ENCODE data around the gene GSTO2.

The GSTO2 gene

DNA sequence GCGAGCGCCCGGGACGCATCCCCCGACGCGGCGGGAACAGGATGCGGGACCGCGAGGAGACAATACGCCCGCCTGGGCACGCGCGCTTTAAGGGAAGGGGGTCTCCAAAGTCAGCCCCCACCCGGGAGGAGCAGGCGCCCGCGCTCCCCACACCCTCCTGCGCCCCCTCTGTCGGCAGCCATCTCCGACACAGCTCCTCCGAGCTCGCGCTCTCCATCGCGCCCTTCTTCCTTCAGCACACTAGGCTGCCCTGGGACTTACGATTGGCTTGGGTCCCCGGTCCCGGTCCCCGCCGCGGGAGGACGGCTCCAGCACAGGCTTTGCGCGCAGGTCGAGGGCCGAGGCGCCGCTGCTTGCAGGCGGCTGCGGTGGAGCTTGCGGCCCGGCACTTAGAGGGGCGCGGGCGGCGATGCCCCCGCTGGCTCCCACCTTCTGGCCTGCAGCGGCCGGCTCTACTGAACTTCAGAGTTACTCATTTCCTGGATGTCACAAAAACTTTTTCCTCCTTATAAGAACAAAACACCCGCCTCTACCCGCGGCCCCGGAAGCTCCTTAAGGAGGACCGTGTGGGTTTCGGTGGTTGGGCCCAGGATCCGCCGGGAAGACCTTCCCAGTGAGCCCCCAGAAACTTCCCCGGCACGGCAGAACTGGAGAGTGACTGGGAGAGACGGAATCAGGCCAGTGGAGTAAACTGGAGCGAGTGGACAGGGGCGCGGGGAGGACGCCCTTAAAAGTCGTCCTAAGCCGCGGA is 69.2 kb downstream of the GSTO2 start, which contains the start of gene ITPRIP:
ITPRIP (minus strand) TSS at position 481 of the 751 bp plus-strand sequence. CDS start 22,414 bp downstream, outside the sequence.
- TF ChIP-seq, protein P1, sequence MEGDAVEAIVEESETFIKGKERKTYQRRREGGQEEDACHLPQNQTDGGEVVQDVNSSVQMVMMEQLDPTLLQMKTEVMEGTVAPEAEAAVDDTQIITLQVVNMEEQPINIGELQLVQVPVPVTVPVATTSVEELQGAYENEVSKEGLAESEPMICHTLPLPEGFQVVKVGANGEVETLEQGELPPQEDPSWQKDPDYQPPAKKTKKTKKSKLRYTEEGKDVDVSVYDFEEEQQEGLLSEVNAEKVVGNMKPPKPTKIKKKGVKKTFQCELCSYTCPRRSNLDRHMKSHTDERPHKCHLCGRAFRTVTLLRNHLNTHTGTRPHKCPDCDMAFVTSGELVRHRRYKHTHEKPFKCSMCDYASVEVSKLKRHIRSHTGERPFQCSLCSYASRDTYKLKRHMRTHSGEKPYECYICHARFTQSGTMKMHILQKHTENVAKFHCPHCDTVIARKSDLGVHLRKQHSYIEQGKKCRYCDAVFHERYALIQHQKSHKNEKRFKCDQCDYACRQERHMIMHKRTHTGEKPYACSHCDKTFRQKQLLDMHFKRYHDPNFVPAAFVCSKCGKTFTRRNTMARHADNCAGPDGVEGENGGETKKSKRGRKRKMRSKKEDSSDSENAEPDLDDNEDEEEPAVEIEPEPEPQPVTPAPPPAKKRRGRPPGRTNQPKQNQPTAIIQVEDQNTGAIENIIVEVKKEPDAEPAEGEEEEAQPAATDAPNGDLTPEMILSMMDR (IDR thresholded peaks at IDR 0.05; ENCODE audit: low read depth, low read length) = no peak
- peak within 1 kb of the TSS; percentile 95 to 98 for H3K4me3 ChIP-seq (replicated peaks in 1 of 2; ENCODE audit: low read depth in 2 of 2, low read length in 2 of 2)
- DNase-seq (ENCODE audit: low read depth in 2 of 2) = peak; percentile 93 to 95

DNA sequence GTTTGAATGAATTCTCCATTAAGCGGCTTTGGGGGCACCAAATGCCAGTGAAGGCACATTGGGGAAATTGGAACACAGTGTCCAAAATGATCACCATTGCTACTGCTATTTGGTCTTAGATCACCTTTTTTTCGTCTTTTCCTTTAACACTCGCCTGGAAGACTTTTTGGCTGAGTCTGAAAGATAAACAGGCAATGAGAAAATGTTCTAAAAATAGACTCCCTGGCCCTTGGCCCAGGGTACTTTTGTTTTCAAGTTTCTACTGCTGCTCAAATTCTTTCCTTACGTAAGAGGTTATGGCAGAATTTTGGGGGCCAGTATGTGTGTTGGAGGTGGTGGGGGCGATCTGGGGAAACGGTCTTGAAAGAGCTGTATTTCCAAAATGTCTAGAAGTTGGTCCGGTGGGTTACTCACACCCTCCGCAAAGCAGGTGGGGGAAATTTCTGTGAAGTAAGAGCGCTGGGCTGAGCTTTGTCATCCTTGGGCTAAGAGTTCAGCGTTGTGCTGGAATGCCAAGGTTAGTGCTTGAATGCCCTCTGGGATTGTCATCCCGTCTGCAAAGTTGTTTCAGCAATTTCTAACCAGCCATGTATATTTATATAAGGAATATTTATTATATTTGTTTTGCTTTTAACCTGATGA is 70.6 kb downstream of the GSTO2 start:
- peak; percentile 85 to 90 for DNase-seq (ENCODE audit: low read depth in 2 of 2)
- peak overlapping the region; percentile 95 to 98 for H3K4me3 ChIP-seq (replicated peaks in 1 of 2; ENCODE audit: low read depth in 2 of 2, low read length in 2 of 2)
- TF ChIP-seq, protein P1 (IDR thresholded peaks at IDR 0.05; ENCODE audit: low read depth, low read length) = no peak

DNA sequence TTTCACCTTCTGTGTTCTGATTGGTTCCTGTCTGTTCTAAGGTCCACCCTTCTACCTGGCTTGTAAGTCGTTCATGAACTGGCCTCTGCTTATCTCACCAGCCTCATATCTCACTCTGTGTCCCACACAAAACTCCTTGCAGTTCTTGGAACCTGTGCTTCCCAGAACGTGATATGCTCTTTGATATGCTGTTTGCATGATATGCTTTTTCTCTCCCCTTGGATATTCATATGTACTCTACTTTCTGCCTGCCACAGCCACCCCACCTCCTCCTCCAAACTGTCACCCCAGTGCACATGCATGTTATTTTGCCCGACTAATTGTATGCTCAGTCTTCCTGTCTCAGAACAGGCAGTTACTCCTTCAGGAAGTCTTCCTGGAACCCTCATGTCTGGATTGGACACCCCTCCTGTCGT is 71.1 kb downstream of the GSTO2 start:
- TF ChIP-seq, protein P1 (IDR thresholded peaks at IDR 0.05; ENCODE audit: low read depth, low read length) = no peak
- no peak for DNase-seq (ENCODE audit: low read depth in 2 of 2)
- H3K4me3 ChIP-seq (replicated peaks in 1 of 2; ENCODE audit: low read depth in 2 of 2, low read length in 2 of 2) = peak overlapping the region in 1 of 2 donors; percentile 95

DNA sequence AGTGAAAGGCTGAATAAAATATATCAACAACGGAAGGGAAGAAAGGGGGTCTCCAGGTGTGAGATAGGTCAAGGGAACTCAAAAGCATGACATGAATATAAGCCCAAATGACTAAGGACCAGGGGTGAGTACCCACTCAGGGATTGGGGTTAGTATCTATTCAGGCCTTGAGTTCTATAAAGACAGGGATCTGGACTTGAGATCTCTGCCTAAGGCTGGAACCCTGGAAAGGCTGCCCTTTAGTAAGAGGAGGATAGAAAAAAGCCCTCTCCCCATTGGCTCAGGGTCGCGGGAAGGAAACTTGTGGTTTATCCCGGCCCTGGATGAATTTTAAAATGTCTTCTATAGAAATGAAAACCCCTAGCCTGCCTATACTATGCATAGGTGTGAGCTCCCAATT is 71.7 kb downstream of the GSTO2 start:
- TF ChIP-seq, protein P1 (IDR thresholded peaks at IDR 0.05; ENCODE audit: low read depth, low read length) = no peak
- no peak overlapping the region for H3K4me3 ChIP-seq (replicated peaks in 1 of 2; ENCODE audit: low read depth in 2 of 2, low read length in 2 of 2)
- no peak for DNase-seq (ENCODE audit: low read depth in 2 of 2)

DNA sequence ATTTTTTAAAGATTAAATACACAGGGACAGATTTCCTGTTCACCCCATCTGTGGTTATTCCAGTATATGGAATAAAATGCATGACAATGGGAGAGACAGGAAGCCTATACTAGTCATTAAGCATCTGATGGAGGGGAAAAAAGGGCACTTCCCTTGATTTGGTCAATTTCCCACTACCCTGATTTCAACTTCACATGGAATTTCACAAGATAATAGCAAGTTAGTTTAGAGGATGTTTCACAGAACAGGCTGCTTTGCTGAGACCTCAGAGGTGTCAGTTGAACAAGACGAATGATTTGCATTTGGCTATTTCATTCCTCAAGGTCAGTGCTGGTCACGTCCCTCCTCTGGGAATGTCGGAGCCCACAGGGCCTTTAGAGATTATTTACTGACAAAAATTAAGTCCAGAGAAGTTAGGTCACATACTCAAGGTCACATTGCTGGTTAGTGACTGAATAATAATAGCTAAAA is 74.0 kb downstream of the GSTO2 start:
- DNase-seq (ENCODE audit: low read depth in 2 of 2) = peak; percentile 30 to 55
- H3K4me3 ChIP-seq (replicated peaks in 1 of 2; ENCODE audit: low read depth in 2 of 2, low read length in 2 of 2) = no peak overlapping the region
- TF ChIP-seq, protein P1 (IDR thresholded peaks at IDR 0.05; ENCODE audit: low read depth, low read length) = no peak

DNA sequence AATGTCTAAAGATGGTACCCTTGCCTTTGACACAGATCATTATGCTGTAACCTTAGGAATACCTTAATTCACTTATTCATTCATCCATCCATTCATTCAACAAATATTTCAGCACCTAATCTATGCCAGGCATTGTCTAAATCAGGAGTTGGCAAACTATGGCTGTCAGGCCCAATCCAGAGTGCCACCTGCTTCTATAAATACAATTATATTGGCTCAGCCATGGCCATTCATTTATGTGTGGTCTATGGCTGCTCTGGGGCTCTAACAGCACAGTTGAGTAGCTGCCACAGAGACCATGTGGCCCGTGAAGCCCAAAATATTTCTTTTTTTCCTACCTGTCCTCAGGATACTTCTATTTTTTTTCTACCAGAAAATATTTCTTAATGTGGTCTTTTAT is 75.2 kb downstream of the GSTO2 start:
- TF ChIP-seq, protein P1 (IDR thresholded peaks at IDR 0.05; ENCODE audit: low read depth, low read length) = no peak
- no peak for DNase-seq (ENCODE audit: low read depth in 2 of 2)
- H3K4me3 ChIP-seq (replicated peaks in 1 of 2; ENCODE audit: low read depth in 2 of 2, low read length in 2 of 2) = no peak overlapping the region
